GM21526 (cell line): ENCODE results near the gene ZNF273.

Source experiments
- ATAC-seq: cut with Tn5 transposase; IDR thresholded peaks from one replicate; pipeline ENCODE4 v1.9.1; 2021; ENCODE audit warnings: moderate library complexity; ENCODE audit not compliant: unreplicated experiment, low FRiP score

The ZNF273 gene

GRCh38 chr7:64876792-64877713, 26.0 kb upstream of the ZNF273 start:
- ATAC-seq = no peak

DNA sequence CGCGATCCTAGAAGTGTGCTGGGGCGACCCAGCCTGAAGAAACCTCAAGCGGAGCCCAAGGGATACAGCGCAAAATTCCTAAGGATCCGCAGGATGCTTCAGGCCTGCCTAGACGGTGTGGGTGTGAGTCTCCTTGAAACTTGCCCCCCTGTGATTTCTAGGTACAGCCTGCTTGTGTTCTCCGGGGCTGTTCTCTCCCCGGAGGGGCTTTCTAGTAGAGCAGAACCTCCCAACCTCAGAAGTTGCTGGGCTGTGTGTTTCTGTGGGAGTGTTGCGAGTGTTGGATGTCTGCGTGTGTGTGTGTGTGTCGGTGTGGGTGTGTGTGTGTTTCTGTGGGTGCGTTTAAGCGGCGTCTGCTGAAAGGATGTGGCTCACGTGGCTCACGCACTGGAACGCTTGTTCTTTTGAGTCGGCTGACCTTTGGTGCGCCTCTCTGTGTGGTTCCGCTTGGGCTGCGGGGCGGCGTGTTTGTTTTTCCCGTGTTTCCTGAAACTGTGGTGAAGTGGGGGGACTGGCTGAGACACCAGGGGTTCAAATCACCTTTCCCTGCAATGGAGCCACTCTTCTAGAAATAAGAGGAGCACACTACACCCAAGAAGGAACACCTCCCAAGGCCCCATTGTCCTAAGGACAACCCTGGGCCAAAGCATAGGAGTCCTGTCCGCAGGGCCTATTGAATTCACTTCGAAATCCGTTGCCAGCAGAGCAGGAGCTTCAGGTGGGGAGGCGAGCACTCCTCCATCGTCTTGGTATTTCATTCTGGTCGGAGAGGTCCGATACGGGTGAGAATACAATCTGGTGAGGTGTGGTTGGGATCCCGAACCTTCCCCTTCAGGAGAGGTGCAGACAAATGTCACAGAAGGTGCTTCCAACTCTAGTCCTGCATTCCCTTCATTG, 25.1 kb upstream of the ZNF273 start:
- no peak for ATAC-seq

DNA sequence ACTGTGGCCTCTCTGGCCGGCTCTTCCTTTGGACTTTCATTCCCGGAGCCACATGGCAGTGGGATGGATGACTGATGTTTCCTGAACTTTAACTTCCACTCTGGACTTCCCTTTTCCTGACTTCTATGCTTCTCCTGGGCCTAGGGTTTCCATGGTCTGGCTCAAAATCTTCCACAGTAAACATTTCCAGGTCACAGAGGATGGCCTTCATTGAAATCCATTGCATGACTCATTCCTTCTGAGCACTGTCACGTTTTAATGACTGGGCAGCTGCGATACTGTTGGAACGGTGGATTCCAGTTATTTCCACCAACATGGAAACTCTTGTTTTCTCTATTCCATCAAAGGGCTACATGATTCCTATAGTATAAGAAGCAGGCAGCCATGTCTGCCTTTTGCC, 24.4 kb upstream of the ZNF273 start:
- ATAC-seq = no peak

GRCh38 chr7:64879086-64879730, 23.9 kb upstream of the ZNF273 start:
- ATAC-seq = no peak

DNA sequence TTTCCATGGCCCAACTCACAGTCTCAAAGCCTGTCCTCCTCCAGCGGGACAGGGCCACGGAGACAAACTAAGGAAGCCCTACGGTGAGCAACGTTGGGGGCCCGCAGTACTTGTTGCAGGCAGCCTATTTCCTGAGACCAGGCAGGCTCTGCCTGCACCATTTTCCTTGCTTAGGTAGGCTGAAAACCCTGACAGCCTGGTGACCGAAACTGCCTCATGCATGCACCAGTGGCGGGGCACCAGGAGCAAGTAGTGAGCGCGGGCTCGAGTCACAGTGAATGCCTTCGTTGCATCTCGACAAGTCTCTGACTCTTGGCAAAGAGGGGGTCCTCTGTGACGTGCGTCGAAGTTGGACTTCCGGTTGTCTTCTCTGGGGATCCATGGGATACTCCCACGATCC, 23.3 kb upstream of the ZNF273 start:
- ATAC-seq = no peak

- no peak for ATAC-seq
Measured at GRCh38 chr7:64880322-64881297, 22.5 kb upstream of the ZNF273 start.

GRCh38 chr7:64881461-64882287, 21.4 kb upstream of the ZNF273 start:
- no peak for ATAC-seq

GRCh38 chr7:64882341-64883112, 20.5 kb upstream of the ZNF273 start:
- no peak for ATAC-seq

GRCh38 chr7:64883113-64883905, 19.8 kb upstream of the ZNF273 start:
- no peak for ATAC-seq

DNA sequence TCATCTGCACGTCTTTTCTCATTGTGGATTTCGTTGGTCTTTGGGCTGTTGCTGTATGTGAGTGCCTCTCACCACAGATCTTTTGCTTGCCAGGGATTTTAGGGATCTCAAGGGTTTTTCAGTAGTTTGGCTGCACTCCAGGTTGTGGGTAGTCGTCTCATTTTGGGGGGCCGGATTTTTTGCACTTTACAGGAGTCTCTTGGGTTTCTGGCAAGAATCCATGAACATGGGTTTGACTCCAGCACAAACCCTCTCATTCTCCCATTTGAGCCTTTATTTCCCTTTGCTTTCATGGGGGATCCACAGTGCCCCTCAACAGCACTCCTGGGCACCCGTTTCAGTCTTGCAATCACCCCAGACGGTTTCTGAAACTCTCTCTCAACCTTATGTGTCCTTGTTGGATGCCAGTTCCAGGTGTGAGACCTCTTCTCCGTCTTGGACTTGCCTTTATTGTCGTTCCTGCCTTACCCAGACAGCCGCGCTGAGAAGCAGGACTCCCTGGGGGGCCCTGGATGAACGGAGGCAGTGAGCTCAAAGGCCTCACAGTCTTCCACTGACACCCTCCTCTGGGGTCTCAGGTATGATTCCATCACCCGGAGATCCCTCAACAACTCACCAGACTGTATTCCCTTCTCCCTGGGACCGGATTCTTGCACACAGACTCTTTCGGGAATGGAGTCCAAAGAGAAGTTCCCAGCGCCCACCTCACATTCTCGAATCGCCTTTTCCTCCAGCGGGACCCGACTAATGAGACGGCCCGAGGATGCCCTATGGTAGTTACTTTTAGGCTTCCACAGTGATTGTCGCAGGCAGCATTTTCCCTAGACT, 18.8 kb upstream of the ZNF273 start:
- ATAC-seq = no peak

- ATAC-seq = no peak
Measured at GRCh38 chr7:64884913-64885370, 18.1 kb upstream of the ZNF273 start.

DNA sequence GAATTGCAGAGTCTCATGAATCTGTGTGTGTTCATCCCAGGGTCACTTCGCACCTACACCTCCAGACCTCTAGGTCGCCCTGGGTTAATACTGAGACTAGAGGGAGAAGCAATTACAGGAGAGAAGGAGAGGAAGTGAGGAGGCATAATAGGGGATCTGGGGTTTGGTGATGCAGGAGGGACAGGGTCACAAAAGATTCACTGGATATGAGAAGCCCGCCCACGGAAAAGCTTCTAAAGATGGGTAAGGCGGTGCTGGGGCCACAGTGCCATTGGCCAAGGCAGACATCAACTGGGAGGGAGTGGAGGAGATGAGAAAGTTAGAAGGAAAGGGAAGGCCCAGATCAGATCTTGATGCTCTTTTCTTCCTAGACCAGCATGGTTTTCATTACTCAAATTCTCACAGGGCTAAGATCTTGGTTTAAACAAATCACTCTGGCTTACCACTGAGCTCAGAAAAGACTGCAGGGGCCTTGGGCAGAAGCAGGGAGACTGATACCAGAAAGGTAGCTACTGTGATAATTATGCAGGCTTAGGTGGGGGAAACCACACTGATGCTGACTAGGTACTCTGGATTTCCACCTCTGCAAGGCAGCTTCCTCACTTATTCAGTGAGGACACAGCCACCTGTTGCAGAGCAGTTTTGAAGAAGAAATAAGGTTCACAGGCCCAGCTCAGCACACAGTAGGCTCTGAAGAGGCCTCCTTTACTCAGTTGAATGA, 17.4 kb upstream of the ZNF273 start:
- no peak for ATAC-seq

GRCh38 chr7:64886956-64887545, 16.0 kb upstream of the ZNF273 start:
- ATAC-seq = no peak

DNA sequence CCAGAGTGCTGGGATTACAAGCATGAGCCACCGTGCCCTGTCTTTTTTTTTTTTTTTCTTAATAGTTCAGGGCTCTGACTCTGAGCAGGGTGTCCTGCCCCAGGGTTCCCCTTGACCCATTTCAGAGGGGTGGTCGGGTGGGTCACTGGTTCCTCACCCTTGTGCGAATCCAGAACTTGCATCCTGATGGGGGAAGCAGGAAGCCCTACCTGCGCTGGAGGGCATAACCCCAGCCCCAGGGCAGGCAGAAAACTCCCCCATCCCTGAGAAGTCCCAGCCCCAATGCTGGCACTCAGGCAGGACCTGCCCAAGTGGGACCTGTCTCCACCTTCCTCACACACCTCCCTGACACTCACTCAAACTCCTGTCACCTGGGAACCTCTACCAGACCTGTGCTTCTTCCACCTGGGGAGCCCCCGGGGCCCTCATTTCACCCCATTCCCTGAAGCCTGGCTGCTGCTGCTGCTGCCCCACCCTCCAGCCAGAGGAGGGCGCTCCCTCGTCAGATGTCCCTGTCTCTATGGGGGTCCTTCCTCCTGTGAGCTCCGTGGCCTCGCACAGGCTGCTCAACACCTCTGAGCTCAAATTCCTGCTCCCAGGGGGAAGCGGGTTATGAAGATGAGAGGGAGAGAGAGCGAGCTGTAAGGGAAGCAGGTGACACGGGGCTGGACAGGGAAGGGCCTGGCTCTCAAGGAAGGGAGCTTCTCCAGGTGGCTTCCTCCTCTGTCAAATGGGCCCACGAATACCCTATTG, 15.1 kb upstream of the ZNF273 start:
- no peak for ATAC-seq

DNA sequence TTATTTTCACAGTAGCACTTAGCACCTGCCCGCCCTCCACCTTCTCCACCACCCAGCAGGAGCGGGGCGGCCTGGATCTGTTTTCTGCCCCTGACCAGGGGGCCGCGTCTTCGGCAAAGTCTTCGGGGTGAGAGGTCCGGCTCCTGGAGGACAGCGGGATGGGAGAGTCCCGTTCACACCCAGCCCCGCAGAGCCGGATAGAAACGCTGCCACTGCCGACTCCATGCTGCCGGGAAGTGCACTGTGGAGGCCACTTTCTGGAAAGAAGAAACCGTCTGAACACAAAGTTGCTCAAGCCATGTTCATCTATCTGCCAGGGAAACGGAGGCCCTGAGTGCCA, 14.5 kb upstream of the ZNF273 start:
- no peak for ATAC-seq
